Astrocyte (in vitro differentiated cells and primary cell): ENCODE results near the gene CFAP157. TPM values are rescaled to one million over a fixed set of nuclear protein-coding genes. Genes with fewer than 3 reads are reported as not detected.

Experiments
- DNase-seq: peaks from one replicate; pipeline ENCODE4 v3.0.0-alpha.2; 2010; ENCODE audit warnings: low read depth
- FAIRE-seq: peaks from 2 replicates; lab custom pipeline; 2011; peaks lifted over from hg19 to GRCh38; lab: Jason Lieb, UNC
- H2AFZ ChIP-seq: 2 replicates; pipeline ENCODE4 v1.6.0; 2012; ENCODE audit warnings: low read depth, low read length, inconsistent platforms
- H3K27ac ChIP-seq: 2 replicates; pipeline ENCODE4 v1.5.1; 2011; ENCODE audit warnings: low read depth, low read length, inconsistent platforms
- H3K27me3 ChIP-seq: 2 replicates; pipeline ENCODE4 v1.6.0; 2011; ENCODE audit warnings: low read length, inconsistent platforms; ENCODE audit not compliant: insufficient read depth
- H3K36me3 ChIP-seq: 2 replicates; pipeline ENCODE4 v1.5.1; 2011; ENCODE audit warnings: low read length, inconsistent platforms; ENCODE audit not compliant: insufficient read depth
- H3K4me1 ChIP-seq: 2 replicates; pipeline ENCODE4 v1.5.1; 2011; ENCODE audit warnings: low read length, inconsistent platforms; ENCODE audit not compliant: insufficient read depth
- H3K4me2 ChIP-seq: 2 replicates; pipeline ENCODE4 v1.6.0; 2012; ENCODE audit warnings: low read length, inconsistent platforms
- H3K4me3 ChIP-seq: 2 replicates; pipeline ENCODE4 v1.5.1; 2011; ENCODE audit warnings: low read depth, mild to moderate bottlenecking, low read length, inconsistent platforms; ENCODE audit not compliant: insufficient read depth
- H3K79me2 ChIP-seq: 2 replicates; pipeline ENCODE4 v1.6.0; 2012; ENCODE audit warnings: mild to moderate bottlenecking, low read length, inconsistent platforms; ENCODE audit not compliant: insufficient read depth
- H3K9ac ChIP-seq: 2 replicates; pipeline ENCODE4 v1.6.0; 2012; ENCODE audit warnings: mild to moderate bottlenecking, low read length, inconsistent platforms
- H3K9me3 ChIP-seq: 2 replicates; pipeline ENCODE4 v1.5.1; 2012; ENCODE audit warnings: low read depth, mild to moderate bottlenecking, low read length, inconsistent platforms; ENCODE audit not compliant: insufficient read depth
- H4K20me1 ChIP-seq: 2 replicates; pipeline ENCODE4 v1.6.0; 2012; ENCODE audit warnings: low read length, inconsistent platforms; ENCODE audit not compliant: insufficient read depth
- H3K27ac Mint-ChIP-seq: one replicate; pipeline ENCODE4 v1.8.0; 2021; ENCODE audit warnings: mild to moderate bottlenecking, mixed read lengths; ENCODE audit not compliant: unreplicated experiment
- H3K27me3 Mint-ChIP-seq: one replicate; pipeline ENCODE4 v1.8.0; 2021; ENCODE audit warnings: low read depth, mixed read lengths; ENCODE audit not compliant: unreplicated experiment
- H3K36me3 Mint-ChIP-seq: one replicate; pipeline ENCODE4 v1.8.0; 2021; ENCODE audit warnings: low read depth, mixed read lengths; ENCODE audit not compliant: unreplicated experiment
- H3K4me1 Mint-ChIP-seq: one replicate; pipeline ENCODE4 v1.8.0; 2021; ENCODE audit warnings: low read depth, mixed read lengths; ENCODE audit not compliant: unreplicated experiment
- H3K4me3 Mint-ChIP-seq: one replicate; pipeline ENCODE4 v1.8.0; 2021; ENCODE audit warnings: mild to moderate bottlenecking, moderate library complexity, mixed read lengths; ENCODE audit not compliant: unreplicated experiment
- H3K9me3 Mint-ChIP-seq: one replicate; pipeline ENCODE4 v1.8.0; 2021; ENCODE audit warnings: mild to moderate bottlenecking, mixed read lengths; ENCODE audit not compliant: unreplicated experiment
- EZH2 ChIP-seq: IDR thresholded peaks from 2 replicates; pipeline ENCODE4 v1.6.1; 2012; ENCODE audit warnings: mild to moderate bottlenecking, low read length, inconsistent platforms; ENCODE audit not compliant: insufficient read depth
- total RNA-seq: library from RNA; stranded (reverse); gene quantifications from 2 replicates; pipeline ENCODE4 v1.2.1, GENCODE V29; 2021
- TF ChIP-seq, protein P1 (sequence below): IDR thresholded peaks from 2 replicates; pipeline ENCODE4 v1.5.1; 2011; ENCODE audit warnings: low read depth, mild to moderate bottlenecking, inconsistent platforms, low read length, moderate library complexity; ENCODE audit not compliant: insufficient read depth

Gene CFAP157
- total RNA-seq, 1 donor from 2014 or later: 0.09 TPM

DNA sequence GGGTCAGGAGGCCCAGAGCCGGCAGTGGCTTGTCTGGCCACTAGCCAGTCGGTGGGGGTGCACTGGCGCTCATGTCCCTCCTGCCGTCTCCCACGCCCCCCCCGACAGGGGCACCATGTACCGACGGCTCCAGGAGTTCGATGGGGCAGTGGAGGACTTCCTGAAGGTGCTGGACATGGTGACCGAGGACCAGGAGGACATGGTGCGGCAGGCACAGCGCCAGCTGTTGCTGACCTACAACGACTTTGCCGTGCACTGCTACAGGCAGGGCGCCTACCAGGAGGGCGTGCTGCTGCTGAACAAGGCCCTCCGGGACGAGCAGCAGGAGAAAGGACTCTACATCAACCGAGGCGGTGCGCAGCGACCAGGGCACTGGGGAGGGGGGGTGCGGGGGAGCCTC is 17.2 kb downstream of the CFAP157 start:
- H3K9me3 ChIP-seq: no peaks in the 10 kb centered on the region
- H2AFZ ChIP-seq: no peak overlapping the region
- no peaks in the 10 kb centered on the region for H3K9me3 Mint-ChIP-seq
- H3K27me3 Mint-ChIP-seq: peaks cover 12% of the 10 kb centered on the region
- FAIRE-seq (no peak), DNase-seq (no peak)
- no peaks in the 10 kb centered on the region for H3K4me1 Mint-ChIP-seq
- peaks cover 21% of the 10 kb centered on the region for H3K4me1 ChIP-seq
- peaks cover 3% of the 10 kb centered on the region for H4K20me1 ChIP-seq
- no peaks in the 10 kb centered on the region for H3K36me3 Mint-ChIP-seq
- H3K27ac ChIP-seq: no peak overlapping the region
- no peak overlapping the region for H3K9ac ChIP-seq
- no peak overlapping the region for H3K4me3 ChIP-seq
- no peak overlapping the region for H3K27ac Mint-ChIP-seq
- peak overlapping the region; percentile 29 for H3K4me2 ChIP-seq
- no peaks in the 10 kb centered on the region for H3K36me3 ChIP-seq
- H3K4me3 Mint-ChIP-seq: no peak overlapping the region
- TF ChIP-seq, protein P1, sequence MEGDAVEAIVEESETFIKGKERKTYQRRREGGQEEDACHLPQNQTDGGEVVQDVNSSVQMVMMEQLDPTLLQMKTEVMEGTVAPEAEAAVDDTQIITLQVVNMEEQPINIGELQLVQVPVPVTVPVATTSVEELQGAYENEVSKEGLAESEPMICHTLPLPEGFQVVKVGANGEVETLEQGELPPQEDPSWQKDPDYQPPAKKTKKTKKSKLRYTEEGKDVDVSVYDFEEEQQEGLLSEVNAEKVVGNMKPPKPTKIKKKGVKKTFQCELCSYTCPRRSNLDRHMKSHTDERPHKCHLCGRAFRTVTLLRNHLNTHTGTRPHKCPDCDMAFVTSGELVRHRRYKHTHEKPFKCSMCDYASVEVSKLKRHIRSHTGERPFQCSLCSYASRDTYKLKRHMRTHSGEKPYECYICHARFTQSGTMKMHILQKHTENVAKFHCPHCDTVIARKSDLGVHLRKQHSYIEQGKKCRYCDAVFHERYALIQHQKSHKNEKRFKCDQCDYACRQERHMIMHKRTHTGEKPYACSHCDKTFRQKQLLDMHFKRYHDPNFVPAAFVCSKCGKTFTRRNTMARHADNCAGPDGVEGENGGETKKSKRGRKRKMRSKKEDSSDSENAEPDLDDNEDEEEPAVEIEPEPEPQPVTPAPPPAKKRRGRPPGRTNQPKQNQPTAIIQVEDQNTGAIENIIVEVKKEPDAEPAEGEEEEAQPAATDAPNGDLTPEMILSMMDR: no peak
- no peak for TF ChIP-seq EZH2
- H3K79me2 ChIP-seq: no peaks in the 10 kb centered on the region
- H3K27me3 ChIP-seq: no peaks in the 10 kb centered on the region

GRCh38 chr9:127726871-127727270 is 20.1 kb downstream of the CFAP157 start:
- DNase-seq (no peak), FAIRE-seq (no peak)
- no peaks in the 10 kb centered on the region for H3K79me2 ChIP-seq
- no peaks in the 10 kb centered on the region for H3K36me3 ChIP-seq
- no peaks in the 10 kb centered on the region for H3K4me1 Mint-ChIP-seq
- H3K4me1 ChIP-seq: peaks cover 17% of the 10 kb centered on the region
- peaks cover 14% of the 10 kb centered on the region for H3K27me3 Mint-ChIP-seq
- H3K36me3 Mint-ChIP-seq: no peaks in the 10 kb centered on the region
- no peak overlapping the region for H2AFZ ChIP-seq
- no peak overlapping the region for H3K27ac ChIP-seq
- H3K4me3 Mint-ChIP-seq: no peak overlapping the region
- H3K4me3 ChIP-seq: no peak overlapping the region
- H3K9me3 Mint-ChIP-seq: peaks cover 2% of the 10 kb centered on the region
- no peaks in the 10 kb centered on the region for H3K27me3 ChIP-seq
- no peaks in the 10 kb centered on the region for H3K9me3 ChIP-seq
- TF ChIP-seq EZH2: no peak
- TF ChIP-seq, protein P1: no peak
- no peak overlapping the region for H3K4me2 ChIP-seq
- H3K27ac Mint-ChIP-seq: no peak overlapping the region
- peaks cover 3% of the 10 kb centered on the region for H4K20me1 ChIP-seq
- no peak overlapping the region for H3K9ac ChIP-seq

- Mint-ChIP-seq H3K36me3 (no peaks in the 10 kb centered on the region), H3K27me3 (peaks cover 11% of the 10 kb centered on the region), H3K4me1 (no peaks in the 10 kb centered on the region), H3K27ac (no peak overlapping the region), H3K4me3 (no peak overlapping the region), H3K9me3 (peaks cover 2% of the 10 kb centered on the region)
- no peak overlapping the region for H3K9ac ChIP-seq
- H4K20me1 ChIP-seq: peaks cover 2% of the 10 kb centered on the region
- no peak overlapping the region for H3K4me3 ChIP-seq
- H3K79me2 ChIP-seq: no peaks in the 10 kb centered on the region
- no peak overlapping the region for H2AFZ ChIP-seq
- no peak overlapping the region for H3K27ac ChIP-seq
- no peaks in the 10 kb centered on the region for H3K9me3 ChIP-seq
- H3K27me3 ChIP-seq: no peaks in the 10 kb centered on the region
- no peaks in the 10 kb centered on the region for H3K36me3 ChIP-seq
- DNase-seq: no peak
- no peak for TF ChIP-seq EZH2
- H3K4me1 ChIP-seq: peaks cover 9% of the 10 kb centered on the region
- H3K4me2 ChIP-seq: no peak overlapping the region
- FAIRE-seq: no peak
These were observed 22.0 kb downstream of the CFAP157 start for GRCh38 chr9:127728808-127729207.
